GM12878 (cell line): Measurements from ENCODE around the gene ZNF248. TPM values are rescaled to one million over a fixed set of nuclear protein-coding genes. Genes with fewer than 3 reads are reported as not detected.
A peak's percentile ranks its signal among the peaks of the same experiment; 100 is the strongest.

Experiments used
- BCL11A ChIP-seq: IDR thresholded peaks from 2 replicates; pipeline ENCODE4 v1.6.1; 2011; ENCODE audit warnings: low read depth, low read length
- DPF2 ChIP-seq: fragments of 450-650 bp; IDR thresholded peaks from 2 replicates; pipeline ENCODE4 v1.6.1; 2017; ENCODE audit warnings: mild to moderate bottlenecking
- E4F1 ChIP-seq: fragments of 450-650 bp; IDR thresholded peaks from 2 replicates; pipeline ENCODE4 v1.6.1; 2018; ENCODE audit warnings: borderline replicate concordance, mild to moderate bottlenecking; ENCODE audit not compliant: partially characterized antibody
- ESRRA ChIP-seq: IDR thresholded peaks from 2 replicates; pipeline ENCODE4 v1.6.1; 2012; ENCODE audit warnings: mild to moderate bottlenecking, low read length, improper control_type of control experiment
- FOS ChIP-seq: IDR thresholded peaks from 3 replicates; pipeline ENCODE4 v1.6.1; 2011; ENCODE audit warnings: borderline replicate concordance; ENCODE audit not compliant: insufficient read length; ENCODE audit errors: extremely low read depth
- GATAD2B ChIP-seq: fragments of 450-650 bp; conservative IDR thresholded peaks from 2 replicates; pipeline ENCODE4 v1.6.1; 2017; ENCODE audit warnings: low read depth, mild to moderate bottlenecking, moderate library complexity
- HDAC2 ChIP-seq: fragments of 200-600 bp; sonication (generic); IDR thresholded peaks from 2 replicates; pipeline ENCODE4 v1.6.1; 2017
- HDGF ChIP-seq: fragments of 450-650 bp; IDR thresholded peaks from 2 replicates; pipeline ENCODE4 v1.6.1; 2016; ENCODE audit warnings: antibody characterized with exemption
- HSF1 ChIP-seq: fragments of 150-350 bp; IDR thresholded peaks from 2 replicates; pipeline ENCODE4 v1.6.1; 2014; ENCODE audit warnings: mild to moderate bottlenecking, low read depth, low read length
- MAX ChIP-seq: IDR thresholded peaks from 2 replicates; pipeline ENCODE4 v1.6.1; 2012; ENCODE audit warnings: low read depth, low read length, improper control_type of control experiment
- MYC ChIP-seq: IDR thresholded peaks from 2 replicates; pipeline ENCODE4 v1.6.1; 2011; ENCODE audit warnings: mild to moderate bottlenecking, low read length, moderate library complexity, inconsistent platforms; ENCODE audit not compliant: insufficient read depth, insufficient replicate concordance, insufficient read length, severe bottlenecking
- POLR2AphosphoS2 ChIP-seq: IDR thresholded peaks from 2 replicates; pipeline ENCODE4 v1.6.1; 2011; ENCODE audit warnings: low read depth, mild to moderate bottlenecking, low read length, improper control_type of control experiment, moderate library complexity
- REST ChIP-seq: IDR thresholded peaks from 2 replicates; pipeline ENCODE4 v1.6.1; 2012; ENCODE audit warnings: mild to moderate bottlenecking, low read depth, low read length
- SMC3 ChIP-seq: IDR thresholded peaks from 2 replicates; pipeline ENCODE4 v1.6.1; 2011; ENCODE audit warnings: low read length, improper control_type of control experiment, borderline replicate concordance
- SPI1 ChIP-seq: IDR thresholded peaks from 2 replicates; pipeline ENCODE4 v1.6.1; 2011; ENCODE audit warnings: low read depth, mild to moderate bottlenecking, low read length, moderate library complexity, borderline replicate concordance; ENCODE audit not compliant: insufficient read depth
- SREBF2 ChIP-seq: IDR thresholded peaks from 2 replicates; pipeline ENCODE4 v1.6.1; 2012; ENCODE audit warnings: mild to moderate bottlenecking, low read length
- YBX1 ChIP-seq: fragments of 450-650 bp; IDR thresholded peaks from 2 replicates; pipeline ENCODE4 v1.6.1; 2016; ENCODE audit warnings: antibody characterized with exemption
- ZBTB11 ChIP-seq: fragments of 450-650 bp; formaldehyde crosslinking; IDR thresholded peaks from 2 replicates; pipeline ENCODE4 v1.5.0; 2022; ENCODE audit warnings: mild to moderate bottlenecking, missing genetic modification characterization
- polyA plus RNA-seq, 11 experiments: library from polyadenylated mRNA; depleted of rRNA in 4 of 11; unstranded in 6 of 11; stranded (reverse) in 5 of 11; fragments of >200 nt; fragmentation: Nextera tagmentation in 4 of 11; fragmentation: Illumina TruSeq in 1 of 11; extraction: Ambion mirVana in 4 of 11; extraction: Trizol in 1 of 11; gene quantifications; 1 replicate in 1 of 11; 2 replicates in 10 of 11; pipeline versions ENCODE4 v1.2.1 to v1.2.3, GENCODE V29; 2011 to 2016; ENCODE audit warnings: inconsistent platforms in 2 of 11, missing spikeins in 2 of 11, low read depth in 1 of 11
- total RNA-seq, 4 experiments: library from RNA; depleted of rRNA in 3 of 4; stranded (reverse); fragments of >200 nt in 3 of 4; fragmentation: Illumina TruSeq in 1 of 4; extraction: Trizol in 1 of 4; gene quantifications; 2 replicates each; pipeline versions ENCODE4 v1.2.1 to v1.2.3, GENCODE V29; 2013 to 2021

Gene ZNF248
- total and polyA plus RNA-seq, 10 of the 15 experiments (the other 5 are each of a cell fraction or from before 2014, with no cell fraction given), result 2.0 to 16.3 (median 8.9) TPM

- no peak for TF ChIP-seq ZBTB11 (CRISPR knock-in tag)
- no peak for TF ChIP-seq REST
- TF ChIP-seq FOS, result no peak
- peak; percentile 68; the same call in 1 of the 2 replicates for TF ChIP-seq GATAD2B
- no peak for TF ChIP-seq MYC
- TF ChIP-seq BCL11A, result 0 out of 2 replicates have a peak, but pooled peaks have one; percentile 34
- no peak for TF ChIP-seq E4F1
- TF ChIP-seq SMC3, result no peak
- no peak for TF ChIP-seq POLR2AphosphoS2
- TF ChIP-seq DPF2, result peak; percentile 87
- TF ChIP-seq YBX1, result no peak
- TF ChIP-seq SREBF2, result no peak
- TF ChIP-seq SPI1, result peak; percentile 90
- TF ChIP-seq HDGF, result no peak
- no peak for TF ChIP-seq ESRRA
- no peak for TF ChIP-seq HSF1
- TF ChIP-seq MAX, result no peak
- TF ChIP-seq HDAC2, result no peak
Measured at GRCh38 chr10:37865957-37866803, 8.8 kb upstream of the ZNF248 start (continued).
